ENCODE measurements around the gene VEZF1.
A peak's percentile ranks its signal among the peaks of the same experiment; 100 is the strongest.
"Not testable (repeated sequence)": the region's sequence is repeated elsewhere in the genome, so short reads cannot be mapped to it uniquely, and the experiment has no call there.

VEZF1 gene

GRCh38 chr17:57997085-57997809 is 9.2 kb upstream of the VEZF1 start:
- no peak for DNase-seq

- DNase-seq, result peak; percentile 49 to 50
These were observed 7.3 kb upstream of the VEZF1 start for GRCh38 chr17:57995076-57995956.

GRCh38 chr17:57994436-57994835 is 6.4 kb upstream of the VEZF1 start:
- DNase-seq, result no peak

- no peak for DNase-seq
These were observed 5.7 kb upstream of the VEZF1 start for GRCh38 chr17:57993471-57994365.

- DNase-seq, result no peak
These were observed 3.5 kb upstream of the VEZF1 start for GRCh38 chr17:57991537-57991936.

GRCh38 chr17:57990037-57990436 is 2.0 kb upstream of the VEZF1 start:
- DNase-seq, result no peak

GRCh38 chr17:57988301-57989250 is 522 bp upstream of the VEZF1 start:
- DNase-seq, result peak; percentile 51 to 52

- DNase-seq, result peak; percentile 15 to 16
These were observed 1.0 kb downstream of the VEZF1 start for GRCh38 chr17:57986841-57987580.

- DNase-seq, result no peak
These were observed 2.4 kb downstream of the VEZF1 start for GRCh38 chr17:57985675-57985974.

GRCh38 chr17:57984936-57985674 is 2.9 kb downstream of the VEZF1 start:
- no peak for DNase-seq

GRCh38 chr17:57984261-57984890 is 3.7 kb downstream of the VEZF1 start:
- DNase-seq, result no peak

GRCh38 chr17:57983446-57983845 is 4.6 kb downstream of the VEZF1 start:
- DNase-seq, result no peak

GRCh38 chr17:57982452-57983170 is 5.4 kb downstream of the VEZF1 start:
- no peak for DNase-seq

- no peak for DNase-seq
These were observed 7.5 kb downstream of the VEZF1 start for GRCh38 chr17:57980522-57980921.

GRCh38 chr17:57979076-57979475 is 9.0 kb downstream of the VEZF1 start:
- no peak for DNase-seq

- DNase-seq, result no peak
These were observed 11.5 kb downstream of the VEZF1 start for GRCh38 chr17:57976594-57976993.

GRCh38 chr17:57975044-57975443 is 13.0 kb downstream of the VEZF1 start:
- no peak for DNase-seq

GRCh38 chr17:57974053-57974824 is 13.8 kb downstream of the VEZF1 start:
- DNase-seq, result not testable (repeated sequence)

- no peak for DNase-seq
These were observed 15.9 kb downstream of the VEZF1 start for GRCh38 chr17:57972151-57972550.

Measured in activated CD4-positive, alpha-beta T cell treated with anti-CD3 and anti-CD28 coated beads, Interleukin-2, amount 50 U/mL, for 4 hours (primary cell).